GM23248 (cell line): ENCODE data around the gene EMC10.

Experiments
- EZH2 ChIP-seq: fragments of 200-600 bp; sonication (generic); IDR thresholded peaks from 2 replicates; pipeline ENCODE4 v1.6.1; 2018; ENCODE audit warnings: antibody characterized with exemption, mild to moderate bottlenecking; ENCODE audit not compliant: insufficient read depth, poor library complexity, severe bottlenecking
- EZH2phosphoT487 ChIP-seq: fragments of 200-600 bp; sonication (generic); IDR thresholded peaks from 2 replicates; pipeline ENCODE4 v1.6.1; 2018; ENCODE audit warnings: antibody characterized with exemption, moderate library complexity, mild to moderate bottlenecking, low read depth; ENCODE audit not compliant: insufficient read depth

- TF ChIP-seq EZH2 (no peak), EZH2phosphoT487 (no peak)
These were observed 2.8 kb downstream of the EMC10 start for GRCh38 chr19:50478901-50479715.
